GM19099 (cell line): ENCODE data around the gene LPCAT4.

ENCODE experiments used
- POLR2A ChIP-seq: IDR thresholded peaks from 3 replicates; pipeline ENCODE4 v1.6.1; 2011; ENCODE audit warnings: low read depth; ENCODE audit not compliant: insufficient read length; ENCODE audit errors: extremely low read depth

Gene LPCAT4

DNA sequence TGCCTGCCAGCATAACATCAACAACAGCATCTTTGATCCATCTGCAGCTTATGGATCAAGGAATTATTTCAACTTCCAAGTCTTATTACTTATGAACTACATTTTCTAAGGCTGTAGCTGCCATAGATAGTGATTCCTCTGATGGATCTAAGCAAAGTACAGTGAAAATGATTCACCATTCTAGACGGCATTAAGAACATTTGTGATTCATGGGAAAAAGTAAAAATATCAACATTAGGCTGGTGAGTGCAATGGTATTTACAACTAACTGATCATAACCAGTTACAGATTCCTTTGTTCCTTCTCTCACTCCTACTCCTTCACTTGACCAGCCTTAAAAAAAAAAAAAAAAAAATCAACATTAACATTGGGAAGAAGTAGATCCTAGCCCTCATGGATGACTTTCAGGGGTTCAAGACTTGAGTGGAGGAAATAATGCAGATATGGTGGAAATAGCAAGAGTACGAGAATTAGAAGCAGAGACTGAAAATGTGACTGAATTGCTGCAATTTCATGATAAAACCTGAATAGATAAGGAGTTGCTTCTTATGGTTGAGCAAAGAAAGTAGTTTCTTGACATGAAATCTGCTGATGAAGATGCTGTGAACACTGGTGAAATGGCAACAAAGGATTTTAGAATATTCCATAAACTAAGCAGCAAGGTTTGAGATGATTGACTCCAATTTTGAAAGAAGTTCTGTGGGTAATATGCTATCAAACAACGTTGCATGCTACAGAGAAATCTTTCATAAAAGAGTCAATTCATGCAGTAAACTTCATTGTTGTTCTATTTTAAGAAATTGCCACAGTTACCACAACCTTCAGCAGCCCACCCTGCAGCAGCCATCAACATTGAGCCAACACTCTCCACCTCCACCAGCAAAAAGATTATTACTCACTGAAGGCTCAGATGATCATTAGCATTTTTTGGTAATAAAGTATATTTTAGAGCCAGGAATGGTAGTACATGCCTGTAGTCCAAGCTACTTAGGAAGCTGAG, 52.2 kb downstream of the LPCAT4 start:
- TF ChIP-seq POLR2A: no peak

GRCh38 chr15:34311563-34311962, 55.4 kb downstream of the LPCAT4 start:
- no peak for TF ChIP-seq POLR2A
